Lower leg skin (tissue), 4 donors: Measurements from ENCODE around the gene SECTM1. TPM values are rescaled to one million over a fixed set of nuclear protein-coding genes. Genes with fewer than 3 reads are reported as not detected.
A peak's percentile ranks its signal among the peaks of the same experiment; 100 is the strongest.
"Not testable (repeated sequence)": the region's sequence is repeated elsewhere in the genome, so short reads cannot be mapped to it uniquely, and the experiment has no call there.

Source experiments
- DNase-seq, 2 donors: peaks; one replicate each; pipeline ENCODE4 v3.0.0-alpha.2; 2019; ENCODE audit warnings: low spot score in 2 of 2
- H3K4me3 ChIP-seq: fragments of 200-600 bp; sonication (generic); 2 replicates; pipeline ENCODE4 v1.5.1; 2017; ENCODE audit warnings: mild to moderate bottlenecking, low read depth; ENCODE audit not compliant: poor library complexity, severe bottlenecking
- POLR2A ChIP-seq, 2 donors: fragments of 450-650 bp; IDR thresholded peaks; one replicate each; pipeline ENCODE4 v1.6.1; 2016 to 2017; ENCODE audit warnings: antibody characterized with exemption in 2 of 2, mild to moderate bottlenecking in 1 of 2, moderate library complexity in 1 of 2
- WGBS, 2 donors: methylation state at CpG; one replicate each; pipeline ENCODE4 v1.1.5; 2018; 5-methylcytosine and 5-hydroxymethylcytosine counted together
- intact Hi-C: fragments of 100-400 bp; cut with DNase I; formaldehyde crosslinking; loops from one replicate; pipeline ENCODE4 v1.15.0; 2023; ENCODE audit warnings: low total_unique reads
- total RNA-seq, 4 donors: library from RNA; depleted of rRNA; stranded (reverse); fragments of >200 nt; gene quantifications; one replicate each; pipeline ENCODE4 v1.1.0, GENCODE V29; 2016
- TF ChIP-seq, protein P1 (sequence below), 3 donors: fragments of 450-650 bp; IDR thresholded peaks; one replicate each; pipeline ENCODE4 v1.5.1; 2016; ENCODE audit warnings: antibody characterized with exemption in 3 of 3, mild to moderate bottlenecking in 3 of 3, moderate library complexity in 2 of 3

SECTM1 gene
- 10 to 100 TPM; 12.4 to 16.3 (median 14.5) TPM for total RNA-seq

DNA sequence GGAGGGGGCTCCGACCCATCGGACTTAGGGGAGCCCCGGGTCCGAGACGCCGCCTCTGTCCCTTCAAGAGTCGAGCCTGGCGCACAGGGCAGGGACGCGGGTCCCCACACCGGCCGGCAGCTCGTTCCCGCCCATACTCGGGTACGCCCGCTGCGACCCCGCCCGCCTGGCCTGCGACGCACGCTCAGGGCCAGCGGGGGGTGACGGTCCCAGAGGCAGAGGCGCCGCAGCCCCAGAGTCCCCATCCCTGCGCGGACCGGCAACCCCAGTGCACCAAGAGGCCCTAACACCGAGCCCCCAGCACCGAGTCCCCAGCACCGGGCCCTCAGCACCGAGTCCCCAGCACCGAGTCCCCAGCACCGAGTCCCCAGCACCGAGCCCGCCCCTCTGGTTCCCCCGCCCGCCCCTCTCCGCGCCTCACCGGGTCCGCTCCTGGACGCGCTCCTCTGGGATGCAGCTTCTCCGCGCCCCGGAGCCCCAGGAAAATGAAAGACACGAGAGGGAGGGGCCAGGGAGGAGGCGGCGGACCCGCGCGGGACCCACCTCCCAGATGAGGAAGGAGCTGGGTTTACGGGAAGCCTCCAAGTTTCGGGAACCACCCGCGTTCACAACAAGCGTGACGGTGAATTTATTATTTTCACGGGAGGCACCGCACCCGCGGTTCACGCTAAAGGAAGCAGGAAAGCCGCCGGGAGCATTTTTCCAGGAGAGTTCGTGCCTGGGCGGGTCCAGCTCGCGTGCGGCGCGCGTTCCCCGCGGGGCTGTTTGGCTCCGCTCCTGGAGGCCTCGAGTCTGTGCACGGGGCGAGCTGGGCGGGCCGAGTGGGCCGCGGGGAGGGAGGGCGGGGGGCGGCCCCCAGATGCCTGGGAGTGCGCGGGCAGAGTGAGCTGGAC is at the start of gene SECTM1:
Gene SECTM1, minus strand, starts transcription at position 488 of the 893 bp plus-strand sequence. CDS start 6,526 bp downstream, outside the sequence.
- peak within 1 kb of the TSS; percentile 41 for H3K4me3 ChIP-seq
- 0 to 1% methylated on average over 45 to 55 of the region's 90 CpGs for WGBS, 2 donors
- TF ChIP-seq POLR2A (IDR thresholded peaks at IDR 0.05), result no peak
- TF ChIP-seq, protein P1, sequence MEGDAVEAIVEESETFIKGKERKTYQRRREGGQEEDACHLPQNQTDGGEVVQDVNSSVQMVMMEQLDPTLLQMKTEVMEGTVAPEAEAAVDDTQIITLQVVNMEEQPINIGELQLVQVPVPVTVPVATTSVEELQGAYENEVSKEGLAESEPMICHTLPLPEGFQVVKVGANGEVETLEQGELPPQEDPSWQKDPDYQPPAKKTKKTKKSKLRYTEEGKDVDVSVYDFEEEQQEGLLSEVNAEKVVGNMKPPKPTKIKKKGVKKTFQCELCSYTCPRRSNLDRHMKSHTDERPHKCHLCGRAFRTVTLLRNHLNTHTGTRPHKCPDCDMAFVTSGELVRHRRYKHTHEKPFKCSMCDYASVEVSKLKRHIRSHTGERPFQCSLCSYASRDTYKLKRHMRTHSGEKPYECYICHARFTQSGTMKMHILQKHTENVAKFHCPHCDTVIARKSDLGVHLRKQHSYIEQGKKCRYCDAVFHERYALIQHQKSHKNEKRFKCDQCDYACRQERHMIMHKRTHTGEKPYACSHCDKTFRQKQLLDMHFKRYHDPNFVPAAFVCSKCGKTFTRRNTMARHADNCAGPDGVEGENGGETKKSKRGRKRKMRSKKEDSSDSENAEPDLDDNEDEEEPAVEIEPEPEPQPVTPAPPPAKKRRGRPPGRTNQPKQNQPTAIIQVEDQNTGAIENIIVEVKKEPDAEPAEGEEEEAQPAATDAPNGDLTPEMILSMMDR (IDR thresholded peaks at IDR 0.05), result no peak
- intact Hi-C loops, result no loop called here
- DNase-seq, result peak; percentile 72 to 97

DNA sequence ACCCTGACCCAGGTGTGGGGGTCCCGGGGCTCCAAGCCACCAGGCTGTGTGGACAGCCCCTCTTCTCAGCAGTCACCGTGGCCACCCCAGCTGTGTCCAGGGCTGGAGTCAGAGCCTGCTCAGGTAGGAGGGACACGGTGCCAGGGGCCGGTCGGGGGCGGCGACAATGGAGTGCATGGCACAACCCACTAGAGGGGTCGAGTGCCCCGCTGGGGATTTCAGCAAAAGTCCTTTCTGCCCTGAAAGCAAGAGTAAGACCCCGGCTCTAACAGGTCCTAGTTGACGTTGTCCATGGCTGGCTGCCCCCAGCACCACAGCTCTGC is 49.3 kb upstream of the SECTM1 start:
- TF ChIP-seq, protein P1 (IDR thresholded peaks at IDR 0.05), result no peak
- TF ChIP-seq POLR2A (IDR thresholded peaks at IDR 0.05), result no peak
- intact Hi-C loops, result no loop called here
- WGBS, 2 donors, result 76% methylated on average over 11 of the region's 11 CpGs
- no peak for DNase-seq
- H3K4me3 ChIP-seq, result no peak overlapping the region

DNA sequence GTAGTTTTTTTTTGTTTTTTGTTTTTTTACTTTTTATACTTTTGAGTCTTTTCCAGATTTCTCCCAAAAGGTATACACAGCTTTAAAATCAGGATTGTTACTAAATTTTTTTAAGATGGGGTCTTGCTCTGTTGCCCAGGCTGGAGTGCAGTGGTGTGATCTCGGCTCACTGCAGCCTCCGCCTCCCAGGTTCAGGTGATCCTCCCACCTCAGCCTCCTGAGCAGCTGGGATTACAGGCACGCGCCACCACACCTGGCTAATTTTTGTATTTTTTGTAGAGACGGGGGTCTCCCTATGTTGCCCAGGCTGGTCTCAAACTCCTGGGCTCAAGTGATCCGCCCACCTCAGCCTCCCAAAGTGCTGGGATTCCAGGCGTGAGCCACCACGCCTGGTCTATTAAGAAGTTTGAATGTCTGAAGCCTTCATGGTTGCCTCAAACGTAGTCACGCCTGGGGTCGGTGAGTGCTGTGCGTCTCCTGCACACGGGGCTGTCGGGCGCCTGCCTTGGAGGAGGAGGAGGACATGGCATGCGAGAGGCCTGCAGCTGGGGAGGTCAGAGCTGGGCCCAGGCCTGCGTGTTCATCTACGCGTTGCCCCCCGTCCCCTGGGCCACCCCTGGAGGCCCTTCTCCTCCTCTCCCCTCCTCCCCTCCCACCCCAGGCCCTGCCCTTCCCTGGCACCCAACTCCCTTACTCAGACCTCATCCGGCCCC is 48.8 kb upstream of the SECTM1 start:
- H3K4me3 ChIP-seq, intact Hi-C loops, DNase-seq: not testable (repeated sequence)
- 79 to 82% methylated on average over 20 to 21 of the region's 21 CpGs for WGBS, 2 donors

DNA sequence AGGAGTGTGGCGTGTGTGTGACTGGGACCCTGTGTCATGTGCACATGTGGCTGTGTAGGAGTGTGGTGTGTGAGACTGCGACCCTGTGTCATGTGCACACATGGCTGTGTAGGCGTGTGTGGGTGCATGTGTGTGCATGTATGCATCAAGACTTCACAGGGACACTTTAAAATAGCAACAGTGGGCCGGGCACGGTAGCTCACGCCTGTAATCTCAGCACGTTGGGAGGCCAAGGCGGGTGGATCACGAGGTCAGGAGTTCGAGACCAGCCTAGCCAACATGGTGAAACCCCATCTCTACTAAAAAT is 48.1 kb upstream of the SECTM1 start:
- intact Hi-C loops, DNase-seq, H3K4me3 ChIP-seq: not testable (repeated sequence)
- WGBS, 2 donors, result 59 to 64% methylated on average over 10 of the region's 10 CpGs

DNA sequence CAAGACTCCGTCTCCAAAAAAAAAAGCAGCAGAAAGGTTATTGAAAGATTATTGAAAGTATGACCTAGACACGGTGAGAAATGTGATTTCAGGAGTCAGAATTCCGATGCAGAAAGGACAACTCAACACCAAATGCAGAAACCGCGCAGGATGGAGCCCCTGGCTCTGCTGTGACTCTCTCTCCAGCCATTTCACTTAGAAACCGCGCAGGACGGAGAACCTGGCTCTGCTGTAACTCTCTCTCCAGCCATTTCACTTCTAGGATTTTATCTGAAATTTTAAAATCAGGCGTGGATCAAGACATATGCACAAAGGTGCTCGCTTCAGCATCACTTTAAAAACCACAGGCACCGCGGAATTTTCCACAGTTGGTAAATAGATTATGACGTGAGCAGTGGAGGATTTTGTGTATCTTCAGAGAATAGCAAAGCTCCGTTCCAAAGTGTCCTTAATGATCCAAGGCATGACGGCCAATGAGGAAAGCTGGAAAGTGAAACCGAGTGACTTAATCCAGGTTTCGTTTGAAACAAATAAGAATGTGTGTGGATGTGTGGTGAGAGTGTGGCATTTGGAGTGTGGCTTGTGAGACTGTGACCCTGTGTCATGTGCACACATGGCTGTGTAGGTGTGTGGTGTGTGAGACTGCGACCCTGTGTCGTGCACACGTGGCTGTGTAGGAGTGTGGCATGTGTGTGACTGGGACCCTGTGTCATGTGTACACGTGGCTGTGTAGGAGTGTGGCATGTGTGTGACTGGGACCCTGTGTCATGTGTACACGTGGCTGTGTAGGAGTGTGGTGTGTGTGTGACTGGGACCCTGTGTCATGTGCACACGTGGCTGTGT is 47.5 kb upstream of the SECTM1 start:
- no peak for DNase-seq
- TF ChIP-seq POLR2A (IDR thresholded peaks at IDR 0.05), result no peak
- TF ChIP-seq, protein P1 (IDR thresholded peaks at IDR 0.05), result no peak
- H3K4me3 ChIP-seq, result no peak overlapping the region
- 50 to 65% methylated on average over 23 of the region's 23 CpGs for WGBS, 2 donors
- intact Hi-C loops, result no loop called here

DNA sequence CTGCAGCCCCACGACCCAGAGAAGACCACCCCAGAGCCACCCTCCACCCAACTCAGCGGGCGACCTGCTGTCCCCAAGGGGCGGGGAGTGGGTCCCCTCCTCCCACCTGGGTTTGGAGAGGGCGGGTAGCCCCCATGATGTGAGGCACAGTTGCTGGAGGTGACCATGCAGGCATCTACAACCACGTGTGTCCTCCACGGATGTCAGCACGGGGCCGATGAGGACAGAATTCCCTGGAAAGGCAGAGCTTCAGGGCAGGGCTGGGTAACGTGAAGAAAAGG is 45.1 kb upstream of the SECTM1 start:
- TF ChIP-seq, protein P1 (IDR thresholded peaks at IDR 0.05), result no peak
- TF ChIP-seq POLR2A (IDR thresholded peaks at IDR 0.05), result no peak
- no peak for DNase-seq
- intact Hi-C loops, result no loop called here
- H3K4me3 ChIP-seq, result no peak overlapping the region
- WGBS, 2 donors, result 32 to 35% methylated on average over 7 to 10 of the region's 10 CpGs
